Ishikawa (cell line): Measurements from ENCODE around the gene NTSR2.

Experiments used
- CEBPB ChIP-seq: IDR thresholded peaks from 2 replicates; pipeline ENCODE4 v1.6.1; 2012
- CREB1 ChIP-seq: IDR thresholded peaks from 2 replicates; pipeline ENCODE4 v1.6.1; 2012; ENCODE audit warnings: low read depth
- EGR1 ChIP-seq: IDR thresholded peaks from 2 replicates; pipeline ENCODE4 v1.6.1; 2012
- EP300 ChIP-seq: IDR thresholded peaks from 2 replicates; pipeline ENCODE4 v1.6.1; 2012; ENCODE audit warnings: borderline replicate concordance
- FOXM1 ChIP-seq: IDR thresholded peaks from 2 replicates; pipeline ENCODE4 v1.6.1; 2012; ENCODE audit warnings: low read depth, borderline replicate concordance
- NFIC ChIP-seq: IDR thresholded peaks from 2 replicates; pipeline ENCODE4 v1.6.1; 2012
- RAD21 ChIP-seq: IDR thresholded peaks from 2 replicates; pipeline ENCODE4 v1.6.1; 2012; ENCODE audit warnings: low read depth
- REST ChIP-seq: IDR thresholded peaks from 2 replicates; pipeline ENCODE4 v1.6.1; 2012; ENCODE audit warnings: low read depth, mild to moderate bottlenecking
- TAF1 ChIP-seq: IDR thresholded peaks from 2 replicates; pipeline ENCODE4 v1.6.1; 2012; ENCODE audit warnings: low read depth, mild to moderate bottlenecking
- TEAD4 ChIP-seq: IDR thresholded peaks from 2 replicates; pipeline ENCODE4 v1.6.1; 2012
- YY1 ChIP-seq: IDR thresholded peaks from 2 replicates; pipeline ENCODE4 v1.6.1; 2012; ENCODE audit warnings: low read depth
- ZBTB7A ChIP-seq: IDR thresholded peaks from 2 replicates; pipeline ENCODE4 v1.6.1; 2012; ENCODE audit warnings: low read depth

The NTSR2 gene

GRCh38 chr2:11610624-11611242, 59.3 kb downstream of the NTSR2 start:
- TF ChIP-seq EGR1 (no peak), TAF1 (no peak), YY1 (no peak), CREB1 (no peak), CEBPB (no peak), EP300 (no peak), FOXM1 (no peak), RAD21 (no peak), NFIC (no peak), REST (no peak), TEAD4 (no peak), ZBTB7A (no peak)
